SU-DHL-6 (cell line): ENCODE data around the gene CHCHD10.
A peak's percentile ranks its signal among the peaks of the same experiment; 100 is the strongest.

Source experiments
- H2AFZ ChIP-seq: fragments of 200-600 bp; sonication (generic); 2 replicates; pipeline ENCODE4 v1.6.1; 2014; ENCODE audit warnings: low read depth, mild to moderate bottlenecking, moderate library complexity, mixed read lengths, antibody characterized with exemption, low read length; ENCODE audit not compliant: severe bottlenecking
- H3F3A ChIP-seq: fragments of 200-600 bp; shearing (Covaris generic); 2 replicates; pipeline ENCODE4 v1.6.0; 2016; ENCODE audit warnings: antibody characterized with exemption, mild to moderate bottlenecking; ENCODE audit not compliant: insufficient read depth
- H3K27ac ChIP-seq: fragments of 200-600 bp; sonication (generic); 2 replicates; pipeline ENCODE4 v1.5.1; 2016; ENCODE audit warnings: low read depth, mild to moderate bottlenecking, low read length, moderate library complexity, mixed read lengths
- H3K27me3 ChIP-seq: fragments of 200-600 bp; sonication (generic), shearing (Covaris generic); 2 replicates; pipeline ENCODE4 v1.6.0; 2014; ENCODE audit warnings: mild to moderate bottlenecking, low read length
- H3K36me3 ChIP-seq: fragments of 200-600 bp; sonication (generic); 2 replicates; pipeline ENCODE4 v1.6.1; 2014; ENCODE audit warnings: mild to moderate bottlenecking, low read length, mixed read lengths
- H3K4me2 ChIP-seq: fragments of 300-600, 200-600 bp; shearing (Covaris generic), sonication (generic); 2 replicates; pipeline ENCODE4 v1.6.0; 2014; ENCODE audit warnings: low read length, low read depth, mild to moderate bottlenecking; ENCODE audit not compliant: poor library complexity, severe bottlenecking
- H3K4me3 ChIP-seq: fragments of 200-600 bp; sonication (generic); 2 replicates; pipeline ENCODE4 v1.5.1; 2014; ENCODE audit warnings: antibody characterized with exemption, low read length, mild to moderate bottlenecking, mixed read lengths; ENCODE audit not compliant: insufficient read depth, poor library complexity, severe bottlenecking
- H3K79me2 ChIP-seq: fragments of 200-600 bp; sonication (generic); 2 replicates; pipeline ENCODE4 v1.6.1; 2014; ENCODE audit warnings: mild to moderate bottlenecking, low read length, moderate library complexity; ENCODE audit not compliant: insufficient read depth
- H3K9ac ChIP-seq: fragments of 200-600 bp; sonication (generic); 2 replicates; pipeline ENCODE4 v1.7.0; 2014; ENCODE audit warnings: mild to moderate bottlenecking, low read length
- H3K9me2 ChIP-seq: fragments of 200-600 bp; sonication (generic); replicated peaks from 2 replicates; pipeline ENCODE4 v1.6.1; 2014; ENCODE audit warnings: low read length; ENCODE audit not compliant: insufficient read depth
- H3K9me3 ChIP-seq: fragments of 200-600 bp; sonication (generic); 2 replicates; pipeline ENCODE4 v1.6.1; 2014; ENCODE audit warnings: low read length, mixed read lengths; ENCODE audit not compliant: insufficient read depth
- H4K20me1 ChIP-seq: fragments of 200-600 bp; sonication (generic); 2 replicates; pipeline ENCODE4 v1.6.1; 2014; ENCODE audit warnings: low read depth, mild to moderate bottlenecking, antibody characterized with exemption, low read length, moderate library complexity, mixed read lengths
- CTCF ChIP-seq: fragments of 200-600 bp; sonication (generic); IDR thresholded peaks from one replicate; pipeline ENCODE4 v1.5.1; 2017; ENCODE audit warnings: antibody characterized with exemption, mild to moderate bottlenecking, low read length, moderate library complexity; ENCODE audit not compliant: insufficient read depth, poor library complexity, severe bottlenecking
- EZH2phosphoT487 ChIP-seq: fragments of 200-600 bp; sonication (generic), shearing (Covaris generic); conservative IDR thresholded peaks from 2 replicates; pipeline ENCODE4 v1.6.1; 2018; ENCODE audit warnings: mild to moderate bottlenecking, antibody characterized with exemption, low read length, moderate library complexity, mixed read lengths

CHCHD10 gene

GRCh38 chr22:23754980-23755636 lies 12.7 kb downstream of the CHCHD10 start:
- peaks cover 7% of the 10 kb centered on the region; the same call in 1 of the 2 replicates for H3K79me2 ChIP-seq
- TF ChIP-seq CTCF (no peak), EZH2phosphoT487 (no peak)
- H3F3A ChIP-seq: peaks cover 48% of the 10 kb centered on the region
- H3K36me3 ChIP-seq: no peaks in the 10 kb centered on the region
- H4K20me1 ChIP-seq: no peaks in the 10 kb centered on the region
- no peaks in the 10 kb centered on the region for H3K9me2 ChIP-seq
- no peaks in the 10 kb centered on the region for H3K9me3 ChIP-seq
- H3K27ac ChIP-seq: peak overlapping the region; percentile 92
- H3K4me3 ChIP-seq: no peak overlapping the region
- H3K27me3 ChIP-seq: no peaks in the 10 kb centered on the region
- peak overlapping the region; percentile 35 for H3K9ac ChIP-seq
- peak overlapping the region; percentile 58 for H2AFZ ChIP-seq
- peak overlapping the region; percentile 90 for H3K4me2 ChIP-seq

- Histone ChIP-seq H3K4me3 (peak within 1 kb of the TSS; percentile 80), H3K4me2 (peak within 1 kb of the TSS; percentile 90), H3F3A (peaks cover 47% of the 10 kb centered on the region), H3K9me2 (no peaks in the 10 kb centered on the region), H4K20me1 (no peaks in the 10 kb centered on the region), H3K79me2 (peaks cover 7% of the 10 kb centered on the region; the same call in 1 of the 2 replicates), H3K36me3 (no peaks in the 10 kb centered on the region), H3K9ac (peak within 1 kb of the TSS; percentile 93), H3K27me3 (no peaks in the 10 kb centered on the region), H3K9me3 (no peaks in the 10 kb centered on the region), H2AFZ (peak within 1 kb of the TSS; percentile 58), H3K27ac (peak within 1 kb of the TSS; percentile 92)
- TF ChIP-seq EZH2phosphoT487: no peak
- TF ChIP-seq CTCF: no peak
Measured at GRCh38 chr22:23754220-23754919, 13.4 kb downstream of the CHCHD10 start, which contains the start of gene VPREB3. Gene VPREB3 (minus strand): TSS chr22:23754425. CDS start chr22:23754363, 62 bp downstream.

GRCh38 chr22:23753385-23753784 lies 14.4 kb downstream of the CHCHD10 start:
- peak overlapping the region; percentile 92 for H3K27ac ChIP-seq
- TF ChIP-seq CTCF (no peak), EZH2phosphoT487 (no peak)
- peak overlapping the region; percentile 93 for H3K9ac ChIP-seq
- H3K4me3 ChIP-seq: peak overlapping the region; percentile 80
- peak overlapping the region; percentile 90 for H3K4me2 ChIP-seq
- H2AFZ ChIP-seq: no peak overlapping the region
- H3K27me3 ChIP-seq: no peaks in the 10 kb centered on the region
- H3K36me3 ChIP-seq: no peaks in the 10 kb centered on the region
- H3K79me2 ChIP-seq: peaks cover 7% of the 10 kb centered on the region; the same call in 1 of the 2 replicates
- H3K9me2 ChIP-seq: no peaks in the 10 kb centered on the region
- no peaks in the 10 kb centered on the region for H4K20me1 ChIP-seq
- H3K9me3 ChIP-seq: no peaks in the 10 kb centered on the region
- H3F3A ChIP-seq: peaks cover 47% of the 10 kb centered on the region
